ENCODE measurements around the gene UGT3A2.

The UGT3A2 gene, protein sequence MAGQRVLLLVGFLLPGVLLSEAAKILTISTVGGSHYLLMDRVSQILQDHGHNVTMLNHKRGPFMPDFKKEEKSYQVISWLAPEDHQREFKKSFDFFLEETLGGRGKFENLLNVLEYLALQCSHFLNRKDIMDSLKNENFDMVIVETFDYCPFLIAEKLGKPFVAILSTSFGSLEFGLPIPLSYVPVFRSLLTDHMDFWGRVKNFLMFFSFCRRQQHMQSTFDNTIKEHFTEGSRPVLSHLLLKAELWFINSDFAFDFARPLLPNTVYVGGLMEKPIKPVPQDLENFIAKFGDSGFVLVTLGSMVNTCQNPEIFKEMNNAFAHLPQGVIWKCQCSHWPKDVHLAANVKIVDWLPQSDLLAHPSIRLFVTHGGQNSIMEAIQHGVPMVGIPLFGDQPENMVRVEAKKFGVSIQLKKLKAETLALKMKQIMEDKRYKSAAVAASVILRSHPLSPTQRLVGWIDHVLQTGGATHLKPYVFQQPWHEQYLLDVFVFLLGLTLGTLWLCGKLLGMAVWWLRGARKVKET

DNA sequence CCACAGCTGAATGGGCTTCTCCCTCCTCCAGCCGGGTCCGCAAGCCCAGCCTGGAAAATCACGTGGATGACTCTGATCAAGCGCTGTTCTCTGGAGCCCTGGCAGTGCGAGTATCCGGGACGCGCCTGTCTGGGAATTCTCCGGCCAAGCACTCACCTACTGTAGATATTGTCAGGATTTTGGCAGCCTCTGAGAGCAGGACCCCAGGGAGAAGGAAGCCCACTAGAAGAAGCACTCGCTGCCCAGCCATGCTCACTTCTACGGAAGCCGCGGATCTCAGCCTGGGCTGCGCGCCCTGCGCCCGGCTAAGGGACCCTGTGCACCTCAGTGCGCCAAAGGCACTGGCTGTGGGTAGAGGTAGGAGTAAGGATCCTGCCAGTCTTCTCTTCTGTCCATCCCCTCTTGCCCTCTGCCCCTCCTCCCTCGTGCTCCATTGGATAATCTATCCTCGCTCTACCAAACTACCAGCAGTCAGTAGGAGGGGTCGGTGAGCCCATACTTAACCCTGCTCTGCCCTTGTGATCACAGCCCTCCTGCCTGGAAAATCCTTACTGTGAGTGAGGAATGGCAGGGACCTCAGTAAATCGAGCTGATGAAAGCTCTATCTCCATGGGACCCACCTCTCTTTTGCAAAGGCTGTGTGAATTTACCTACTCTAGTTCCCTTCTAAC, at the start of gene UGT3A2:
UGT3A2 (minus strand) TSS at position 343 of the 671 bp plus-strand sequence; CDS start at position 250, 93 bp downstream.
- DNase-seq: no peak

DNA sequence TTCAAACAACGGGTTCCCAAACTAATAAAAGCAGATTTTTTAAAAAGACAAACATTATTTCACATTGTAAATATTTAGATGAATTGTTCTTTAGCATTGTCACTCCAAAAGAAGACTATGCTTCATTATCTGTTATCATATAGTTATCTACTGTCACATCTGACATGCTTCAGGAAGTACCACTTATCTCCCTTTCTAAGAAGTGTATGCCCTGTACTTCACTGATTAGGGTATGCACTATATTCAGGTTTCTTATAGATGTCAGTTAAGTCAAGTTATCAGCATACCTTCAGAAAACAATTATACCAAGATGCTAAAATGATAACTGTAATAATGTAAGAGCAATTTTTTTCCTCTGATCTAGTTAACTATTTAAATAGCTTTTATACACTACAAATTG, 44.6 kb upstream of the UGT3A2 start:
- no peak for DNase-seq

DNA sequence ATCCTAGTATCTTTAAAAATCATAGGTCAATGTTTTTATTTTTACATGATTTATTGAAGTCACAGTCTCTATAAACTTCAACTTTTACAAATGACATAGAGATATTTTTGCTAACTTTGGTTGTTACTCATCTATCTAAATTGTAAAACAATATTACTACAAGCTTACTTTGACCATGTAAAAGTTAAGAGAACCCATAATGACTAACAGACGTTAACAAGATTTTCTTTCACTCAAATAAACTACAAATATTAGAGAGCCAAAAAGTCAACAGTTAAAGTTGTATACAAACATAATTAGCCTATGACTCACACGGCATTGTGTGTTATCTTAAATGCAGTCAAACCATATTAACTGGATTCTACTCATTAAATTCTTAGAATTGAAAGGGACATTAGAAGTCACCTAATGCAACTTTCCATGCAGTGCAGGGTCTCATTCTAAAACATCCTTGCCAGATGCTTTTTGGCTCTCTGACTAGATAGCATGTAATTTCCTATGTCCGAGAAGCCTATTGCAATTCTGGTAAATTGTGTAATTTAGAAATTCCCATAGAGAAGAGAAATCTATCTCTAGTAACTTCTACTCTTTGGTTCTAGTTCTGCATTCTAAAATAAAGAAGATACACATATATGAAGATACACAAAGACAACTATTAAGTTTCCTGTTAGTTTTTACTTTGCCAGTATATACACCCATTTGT, 42.2 kb upstream of the UGT3A2 start:
- no peak for DNase-seq

DNA sequence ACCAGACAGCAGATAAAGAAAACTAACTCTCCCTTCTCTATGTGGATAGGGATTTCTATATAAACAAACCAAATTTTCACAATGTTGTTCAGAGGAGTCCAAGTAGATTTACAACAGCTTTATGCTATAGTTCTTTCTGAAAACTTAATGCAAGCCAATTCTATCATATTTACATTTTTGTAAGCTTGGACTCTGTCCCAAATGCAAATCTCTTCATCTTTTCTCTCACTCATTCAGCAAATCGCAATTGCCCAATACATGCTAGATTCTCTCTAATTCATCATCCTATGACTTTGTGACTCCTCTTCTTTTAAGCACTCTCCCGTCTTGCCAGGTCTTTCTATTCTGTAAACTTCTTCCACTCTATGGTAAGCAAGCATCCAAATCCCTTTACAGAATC, 39.1 kb upstream of the UGT3A2 start:
- DNase-seq: no peak

DNA sequence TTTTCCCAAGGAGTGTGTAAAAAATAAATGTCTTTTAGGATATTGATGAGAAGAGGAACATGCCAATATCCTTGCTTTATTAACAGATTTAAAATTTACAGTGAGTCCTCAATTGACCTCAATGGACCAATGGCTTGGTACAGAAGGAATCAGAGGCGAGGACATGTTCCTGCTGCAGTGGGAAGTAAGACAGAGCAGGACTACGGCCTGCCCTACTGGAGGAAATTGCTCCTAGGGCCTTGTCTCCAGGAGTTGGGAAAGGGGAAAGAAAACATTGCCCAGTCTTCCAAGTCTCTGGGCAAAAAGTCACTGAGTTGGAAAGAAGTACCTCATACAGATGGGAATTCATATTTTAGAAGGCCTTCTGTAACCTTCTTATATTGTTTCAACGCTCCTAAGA, 33.1 kb upstream of the UGT3A2 start:
- DNase-seq: no peak

DNA sequence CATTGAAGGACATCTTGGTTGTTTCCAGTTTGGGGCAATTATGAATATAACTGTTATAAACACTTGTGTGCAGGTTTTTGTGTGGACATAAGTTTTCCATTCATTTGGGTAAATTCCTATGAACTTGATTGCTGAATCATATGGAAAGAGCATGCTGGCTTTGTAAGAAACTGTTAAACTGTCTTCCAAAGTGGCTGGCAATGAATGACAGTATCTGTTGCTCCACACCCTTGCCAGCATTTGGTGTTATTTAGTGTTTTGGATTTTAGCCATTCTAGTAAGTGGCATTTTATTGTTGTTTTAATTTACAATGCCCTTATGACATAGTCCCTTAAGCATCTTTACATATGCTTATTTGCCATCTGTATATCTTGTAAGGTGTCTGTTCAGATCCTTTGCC, 29.8 kb upstream of the UGT3A2 start:
- no peak for DNase-seq

DNA sequence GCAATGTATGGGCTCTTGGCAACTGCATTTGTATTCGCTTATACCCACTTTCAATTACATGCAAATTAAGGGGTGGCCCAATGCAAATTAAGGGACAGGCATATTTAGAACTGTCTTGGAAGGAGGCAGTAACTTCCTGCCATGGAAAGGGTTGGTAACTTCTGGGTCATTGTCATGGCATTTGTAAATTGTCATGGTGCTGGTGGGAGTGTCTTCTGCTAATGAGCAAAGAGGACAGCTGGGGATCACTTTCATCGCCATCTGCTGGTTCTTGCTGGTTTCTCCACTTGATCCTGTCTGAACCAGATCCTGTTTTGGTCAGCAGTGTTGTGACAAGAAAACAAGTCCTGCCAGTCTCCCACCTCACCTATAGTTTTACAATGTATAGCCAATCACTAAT, 23.3 kb upstream of the UGT3A2 start:
- DNase-seq: no peak

DNA sequence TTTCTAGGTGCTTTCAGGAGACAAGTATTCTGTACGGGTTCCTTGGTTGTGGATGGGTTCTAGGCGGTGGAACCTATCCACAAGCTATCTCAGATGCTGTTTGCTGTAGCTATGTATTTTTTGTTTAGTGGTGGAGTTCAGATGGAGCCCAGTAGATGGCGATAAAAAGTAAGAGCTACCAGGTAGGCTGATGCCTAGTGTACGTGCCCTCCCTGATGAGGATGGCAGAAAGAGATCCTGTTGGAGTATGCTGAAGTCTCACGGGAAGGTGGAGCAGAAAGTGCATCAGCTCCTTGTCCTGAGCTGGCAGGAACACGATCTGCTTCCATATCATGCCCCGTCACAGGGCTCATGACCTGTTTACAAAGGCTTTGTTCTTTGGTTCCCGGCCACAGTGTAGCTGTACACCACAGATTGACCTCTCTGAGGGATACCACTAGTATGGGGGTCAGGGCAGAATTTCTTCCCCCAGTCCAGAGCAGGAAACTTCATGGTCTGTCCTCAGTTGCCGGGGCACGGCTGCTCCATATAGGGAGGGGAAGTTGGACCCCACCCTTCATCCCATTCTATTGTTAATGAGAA, 12.6 kb upstream of the UGT3A2 start:
- DNase-seq: peak; percentile 13 to 17

DNA sequence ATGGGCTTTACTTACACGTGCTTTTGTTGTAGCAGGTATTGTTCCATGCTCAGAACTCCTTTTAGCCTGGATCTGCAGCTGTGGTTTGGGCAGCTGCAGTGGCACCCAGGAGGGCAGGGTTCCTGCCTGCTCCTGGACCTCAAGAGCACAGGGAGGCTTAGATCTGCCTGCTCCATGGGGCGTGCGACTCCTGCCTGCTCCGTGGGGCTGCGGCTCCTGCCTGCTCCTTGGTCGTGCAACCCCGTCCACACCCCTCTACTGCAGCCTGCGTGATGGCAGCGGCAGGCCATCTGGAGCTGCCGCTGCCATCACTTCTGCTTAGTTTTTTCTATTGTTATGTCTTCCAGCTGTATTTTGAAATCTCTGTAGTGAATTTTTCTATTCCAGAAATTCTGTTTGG, 11.7 kb upstream of the UGT3A2 start:
- DNase-seq: no peak

DNA sequence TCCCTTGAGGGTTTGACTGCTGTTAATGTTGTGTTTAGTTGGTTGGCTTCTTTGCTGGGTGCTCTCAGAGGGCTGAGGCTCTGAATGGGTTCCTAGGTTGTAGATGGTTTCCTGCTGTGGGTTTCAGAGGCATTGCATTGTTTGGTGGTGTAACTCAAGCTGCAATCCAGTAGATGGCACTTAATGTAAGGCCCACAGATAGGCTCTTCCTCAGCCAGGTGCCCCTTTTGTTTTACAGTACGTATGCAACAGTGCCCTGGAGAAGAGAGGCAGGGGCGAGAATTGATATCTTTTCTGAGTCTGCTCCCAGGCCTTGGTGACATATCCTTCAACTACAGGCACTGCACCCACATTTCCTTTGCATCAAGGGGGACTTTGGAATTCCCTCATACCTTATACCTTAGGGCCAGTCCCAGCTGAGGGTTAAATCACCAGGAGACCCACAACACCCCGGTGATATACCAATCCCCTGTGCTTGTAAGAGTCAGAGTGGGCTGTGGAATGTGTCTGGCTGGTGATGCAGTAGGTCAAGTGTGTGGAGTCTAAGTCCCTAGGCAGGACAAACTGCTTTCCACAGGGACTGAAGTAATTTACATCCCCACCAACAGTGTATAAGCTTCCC, 7.0 kb upstream of the UGT3A2 start:
- no peak for DNase-seq

DNA sequence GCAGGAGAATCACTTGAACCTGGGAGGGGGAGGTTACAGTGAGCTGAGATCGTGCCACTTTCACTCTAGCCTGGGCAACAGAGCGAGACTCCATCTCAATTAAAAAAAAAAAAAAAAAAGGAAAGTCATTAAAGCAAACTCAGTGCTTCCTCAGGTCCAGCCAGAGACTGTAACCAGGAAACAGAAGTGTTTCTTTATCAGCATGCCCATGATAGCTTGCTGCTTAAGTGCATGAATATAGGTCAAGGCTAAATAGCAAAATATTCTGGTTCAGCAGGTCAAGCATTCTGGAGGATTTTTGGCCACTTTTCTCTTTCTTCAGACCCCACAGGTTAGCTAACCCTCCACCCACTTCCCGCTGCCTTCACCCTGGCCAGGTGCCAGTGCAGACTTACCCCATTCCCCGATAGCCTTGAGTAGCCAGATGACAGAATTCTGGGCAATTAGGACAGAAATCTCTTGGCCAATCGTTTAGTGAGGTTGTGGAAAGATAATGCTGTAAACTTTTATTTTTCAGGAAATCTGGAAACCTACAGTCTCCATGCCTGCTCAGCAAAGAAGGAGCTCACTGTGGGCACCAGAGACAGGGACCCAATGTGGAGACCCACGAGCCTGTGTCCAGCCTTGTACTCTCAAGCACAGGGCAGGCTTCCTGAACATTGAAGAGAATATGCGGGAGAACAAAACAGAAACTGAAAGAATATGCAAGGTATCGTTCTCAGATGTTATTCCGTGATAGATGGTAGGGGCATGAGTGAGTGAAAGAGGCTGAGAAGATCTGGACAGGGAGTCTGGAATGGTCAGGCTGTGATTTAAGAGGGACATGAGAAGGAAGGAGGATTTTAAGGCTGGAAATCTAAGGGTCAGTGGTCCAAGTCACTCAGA, 4.2 kb upstream of the UGT3A2 start:
- DNase-seq: no peak

DNA sequence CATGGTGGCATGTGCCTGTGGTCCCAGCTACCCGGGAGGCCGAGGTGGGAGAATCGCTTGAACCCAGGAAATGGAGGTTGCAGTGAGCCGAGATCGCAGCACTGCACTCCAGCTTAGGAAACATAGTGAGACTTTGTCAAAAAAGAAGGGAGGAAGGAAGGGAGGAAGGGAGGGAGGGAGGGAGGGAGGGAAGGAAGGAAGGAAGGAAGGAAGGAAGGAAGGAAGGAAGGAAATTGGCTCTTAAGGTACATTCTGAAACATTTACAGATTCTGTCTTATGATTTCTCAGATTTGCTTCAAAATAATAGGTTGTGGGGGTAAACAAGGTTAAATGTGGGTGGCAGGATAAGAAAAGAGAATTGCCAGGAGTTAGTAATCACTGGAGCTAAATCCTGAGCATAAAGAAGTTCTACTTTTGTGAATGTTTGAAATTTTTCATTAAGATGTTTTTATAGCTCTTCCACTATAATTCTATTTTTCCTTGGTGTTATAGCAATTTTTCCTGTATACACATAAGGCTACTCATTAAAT, 2.1 kb upstream of the UGT3A2 start:
- DNase-seq: no peak

DNA sequence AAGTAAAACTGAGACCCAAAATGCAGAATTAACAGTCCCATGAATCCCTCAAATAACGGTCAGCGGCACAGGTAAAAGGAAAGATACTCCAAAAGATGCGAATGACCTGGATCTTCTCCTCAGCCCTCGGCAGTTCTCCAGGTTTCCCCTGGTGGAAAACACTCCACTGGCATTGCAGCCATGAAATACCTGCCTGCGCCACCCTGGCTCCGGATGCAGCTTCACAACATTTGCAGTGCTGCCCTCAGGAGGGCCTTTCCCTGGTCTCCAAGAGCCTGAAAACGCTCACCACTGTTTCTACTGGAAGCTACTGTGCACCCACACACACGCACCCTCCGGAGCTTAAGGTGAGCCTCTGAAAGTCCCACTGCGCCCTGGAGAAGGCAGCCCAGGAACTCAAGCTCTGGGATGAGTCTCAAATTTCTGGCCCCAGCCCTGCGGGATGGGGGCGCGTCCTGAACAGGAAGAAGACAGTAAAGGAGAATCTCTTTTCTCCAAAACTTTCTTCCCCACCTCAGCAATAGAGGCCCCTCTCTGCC, 612 bp downstream of the UGT3A2 start:
- DNase-seq: no peak

DNA sequence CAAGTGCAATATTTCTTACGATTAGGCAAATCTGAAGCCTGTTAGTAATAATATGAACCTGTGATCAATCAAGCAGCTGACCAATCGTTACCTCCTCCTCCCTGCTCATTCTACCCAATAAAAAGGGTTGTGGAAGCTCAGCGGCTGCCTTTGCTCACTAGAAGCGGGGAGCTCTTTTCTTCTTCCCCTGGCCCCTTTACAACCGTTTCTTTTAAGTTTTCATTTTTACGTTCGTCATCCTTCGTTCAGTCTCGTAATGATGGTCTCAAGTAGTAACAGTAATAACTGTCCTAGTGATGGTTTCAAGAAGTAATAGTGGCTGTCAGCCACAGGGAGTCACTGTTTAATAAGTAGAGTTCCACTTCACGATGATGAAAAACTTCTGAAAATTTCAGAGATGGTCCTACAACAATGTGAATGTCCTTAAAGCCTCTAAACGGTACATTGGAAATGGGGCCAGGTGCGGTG, 6.2 kb downstream of the UGT3A2 start:
- DNase-seq: no peak

DNA sequence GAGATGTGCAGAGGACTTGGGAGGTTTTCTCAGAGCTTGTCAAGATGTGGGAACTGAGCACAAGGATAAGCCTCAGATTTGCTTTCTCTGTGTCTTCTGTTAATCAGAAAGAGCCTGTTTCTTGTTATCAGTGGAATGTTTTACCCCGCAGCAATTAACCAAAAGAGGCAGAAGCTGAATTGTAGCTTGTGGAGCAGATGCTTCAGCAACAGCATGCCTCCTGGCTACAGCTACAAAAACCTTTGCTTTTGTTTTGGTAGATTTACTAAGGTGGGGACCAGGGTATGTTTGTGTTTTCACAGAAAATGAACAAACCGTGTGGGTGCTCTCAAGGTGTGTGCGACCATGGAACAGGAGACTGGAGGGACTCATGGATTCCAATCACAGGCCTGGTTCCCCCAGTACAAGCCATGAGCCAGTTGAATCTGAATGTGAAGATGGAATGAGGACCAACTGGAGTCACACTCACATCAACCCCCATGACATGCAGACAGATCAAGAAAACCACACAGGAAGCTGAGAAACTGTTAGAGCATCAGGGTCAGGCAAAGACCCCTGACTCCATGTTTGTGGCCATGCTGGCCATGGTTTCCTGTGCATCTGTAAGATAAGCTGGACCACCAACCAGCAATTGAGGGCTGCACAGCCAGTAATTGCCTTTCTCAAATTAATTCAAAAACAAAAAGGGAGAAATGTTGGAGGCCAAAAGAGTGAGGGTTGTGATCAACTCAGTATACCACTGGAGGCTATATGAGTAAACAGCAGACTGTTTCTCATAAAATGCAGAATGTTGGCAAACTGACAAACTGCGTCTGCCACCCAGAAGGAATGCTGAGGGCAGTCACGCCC, 6.9 kb downstream of the UGT3A2 start:
- no peak for DNase-seq

DNA sequence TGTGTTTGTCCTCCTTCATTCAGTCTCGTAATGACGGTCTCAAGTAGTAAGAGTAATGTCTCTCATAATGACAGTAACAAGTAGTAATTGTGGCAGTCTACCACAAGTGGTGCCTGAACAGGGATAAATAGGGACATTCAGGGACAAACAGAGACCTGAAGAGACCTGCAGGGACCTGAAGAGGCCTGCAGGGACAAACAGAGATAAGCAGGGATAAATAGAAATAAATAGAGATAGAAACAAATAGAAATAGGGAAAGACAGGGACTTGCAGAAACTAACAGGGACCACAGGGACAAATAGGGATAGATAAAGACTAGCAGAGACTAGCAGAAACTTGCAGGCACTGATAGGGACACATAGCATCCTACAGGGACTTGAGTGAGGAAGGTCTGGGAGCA, 7.9 kb downstream of the UGT3A2 start:
- no peak for DNase-seq

DNA sequence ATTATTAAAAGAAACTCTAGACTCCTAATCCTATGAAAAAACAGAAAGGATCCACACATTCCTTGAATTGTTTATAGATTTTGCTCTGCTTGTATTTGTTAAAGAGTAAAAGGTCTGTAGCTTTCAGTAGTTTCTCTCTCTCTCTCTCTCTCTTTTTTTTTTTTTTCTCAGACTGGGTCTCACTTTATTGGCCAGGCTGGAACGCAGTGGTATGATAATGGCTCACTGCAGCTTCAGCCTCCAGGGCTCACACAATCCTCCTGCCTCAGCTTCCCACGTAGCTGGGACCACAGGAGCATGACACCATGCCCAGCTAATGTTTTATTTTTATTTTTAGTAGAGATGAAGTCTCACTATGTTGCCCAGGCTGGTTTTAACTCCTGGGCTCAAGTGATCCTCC, 9.3 kb downstream of the UGT3A2 start:
- no peak for DNase-seq

DNA sequence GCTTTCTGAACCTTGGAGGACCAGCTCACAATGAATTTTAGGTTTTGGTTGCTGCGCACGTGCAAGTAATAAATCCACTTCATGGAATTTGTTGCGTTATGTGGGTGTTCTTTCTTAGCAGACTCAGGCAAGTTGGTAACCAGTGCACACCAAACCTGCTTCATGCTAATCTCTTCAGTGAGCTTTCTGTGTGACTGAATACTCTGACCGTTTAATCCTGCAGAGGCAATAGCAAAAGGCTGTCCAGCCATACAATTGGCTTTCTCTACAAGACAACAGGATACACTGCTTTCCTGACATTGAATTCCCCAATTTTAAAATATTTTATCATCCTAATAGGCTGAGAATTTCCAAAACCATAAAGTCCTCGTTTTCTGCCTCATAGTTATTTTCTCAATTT, 10.3 kb downstream of the UGT3A2 start:
- DNase-seq: no peak

DNA sequence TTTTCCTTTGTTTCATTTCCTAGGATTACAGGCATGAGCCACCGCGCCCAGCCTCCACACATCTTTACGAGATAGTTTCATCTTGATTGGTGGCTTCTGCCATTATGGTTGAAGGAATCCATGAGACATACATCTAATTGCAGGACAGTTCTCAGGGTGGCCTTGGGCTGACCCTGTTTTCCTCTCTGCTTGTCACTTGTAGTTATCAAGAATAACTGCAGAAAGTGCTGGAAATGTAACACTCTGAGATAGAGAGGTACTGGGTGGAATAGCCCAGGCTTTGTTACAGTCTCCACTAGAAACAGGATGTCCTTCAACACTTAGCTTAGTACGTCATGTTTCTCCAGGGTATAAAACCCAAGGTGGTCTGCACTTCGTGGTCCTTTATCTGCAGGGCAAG, 10.7 kb downstream of the UGT3A2 start:
- no peak for DNase-seq

DNA sequence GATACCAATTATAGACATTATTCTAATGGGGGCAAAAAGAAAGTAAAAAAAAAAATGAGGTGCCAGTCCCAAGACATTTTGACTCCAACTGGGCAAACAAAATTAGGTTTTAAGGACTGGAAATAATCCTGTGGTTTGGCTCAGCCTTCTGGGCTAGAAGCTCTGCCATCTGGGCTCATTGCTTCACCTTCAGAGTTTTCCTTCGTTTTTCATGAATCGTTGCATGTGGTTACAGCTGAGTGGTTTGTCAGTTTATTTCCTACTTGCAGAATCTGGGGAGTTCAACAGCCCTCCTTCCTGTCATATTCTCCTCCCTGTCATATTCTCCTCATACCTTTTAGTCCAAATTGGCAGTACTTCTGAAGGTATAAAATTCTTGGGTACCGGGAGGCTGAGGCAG, 12.0 kb downstream of the UGT3A2 start:
- no peak for DNase-seq

Data from hippocampal formation (tissue), 2 donors.